Activated CD8-positive, alpha-beta memory T cell treated with anti-CD3 and anti-CD28 coated beads, Interleukin-2, amount 10 ng/mL, durations not matched to agents 7 days and 5 days (primary cell): Measurements from ENCODE around the gene RIPK3. TPM values are rescaled to one million over a fixed set of nuclear protein-coding genes. Genes with fewer than 3 reads are reported as not detected.
A peak's percentile ranks its signal among the peaks of the same experiment; 100 is the strongest.

ENCODE experiments used
- ATAC-seq: fragments of 150-1000 bp; cut with Tn5 transposase; one replicate; pipeline ENCODE4 v1.10.0; 2021; ENCODE audit warnings: moderate library complexity
- CTCF ChIA-PET: fragments of 350-600 bp; sonication (Branson Sonifier 250); formaldehyde crosslinking; loops from one replicate; lab custom pipeline; 2021; ENCODE audit warnings: antibody characterized with exemption; lab: Charles Lee
- DNase-seq: peaks from one replicate; pipeline ENCODE4 v3.0.0-alpha.2; 2020
- H3K27ac Mint-ChIP-seq: one replicate; pipeline ENCODE4 v1.8.0; 2021; ENCODE audit warnings: mild to moderate bottlenecking, mixed read lengths
- H3K27me3 Mint-ChIP-seq: one replicate; pipeline ENCODE4 v1.8.0; 2021; ENCODE audit warnings: mixed read lengths
- H3K36me3 Mint-ChIP-seq: one replicate; pipeline ENCODE4 v1.8.0; 2021; ENCODE audit warnings: mild to moderate bottlenecking, mixed read lengths
- H3K4me1 Mint-ChIP-seq: one replicate; pipeline ENCODE4 v1.8.0; 2021; ENCODE audit warnings: mixed read lengths
- H3K4me3 Mint-ChIP-seq: one replicate; pipeline ENCODE4 v1.8.0; 2021; ENCODE audit warnings: mild to moderate bottlenecking, moderate library complexity, mixed read lengths
- H3K9me3 Mint-ChIP-seq: one replicate; pipeline ENCODE4 v1.8.0; 2022; ENCODE audit warnings: low read depth, mixed read lengths
- total RNA-seq, 2 experiments: library from RNA; stranded (reverse); gene quantifications; one replicate each; pipeline ENCODE4 v1.2.3, GENCODE V29; 2021

Gene RIPK3
- total RNA-seq, 2 experiments from 2014 or later, result 22.9 to 29.4 TPM

DNA sequence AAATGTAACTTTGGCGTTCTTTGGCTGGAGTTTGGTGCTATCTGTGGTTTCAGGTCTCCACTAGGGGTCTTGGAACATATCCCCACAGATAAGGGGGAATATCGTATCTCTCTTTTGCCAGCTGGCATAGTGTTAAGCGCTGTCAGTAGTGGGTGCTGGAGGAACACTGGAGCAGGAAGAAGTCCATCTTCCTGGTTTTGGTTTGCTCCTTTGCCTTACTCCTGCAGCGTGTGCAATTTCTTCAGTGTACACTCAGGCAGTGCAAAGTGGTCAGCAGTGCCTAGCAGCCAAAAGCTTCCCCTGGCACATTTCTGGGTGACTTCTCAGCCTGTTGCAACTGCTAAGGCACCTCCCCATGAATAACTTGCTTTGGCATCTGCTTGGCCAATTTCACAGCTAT is 11.7 kb upstream of the RIPK3 start:
- Mint-ChIP-seq H3K4me3 (no peak overlapping the region), H3K36me3 (no peaks in the 10 kb centered on the region), H3K4me1 (no peaks in the 10 kb centered on the region), H3K9me3 (no peaks in the 10 kb centered on the region), H3K27me3 (peaks cover 55% of the 10 kb centered on the region), H3K27ac (no peak overlapping the region)
- CTCF ChIA-PET, result interaction anchor here (1.9 to 2.1 kb wide), 2 partner anchors 18 to 80 kb away, joined by 10 read pairs; no protein-coding TSS in a partner anchor
- DNase-seq (no peak), ATAC-seq (no peak)

DNA sequence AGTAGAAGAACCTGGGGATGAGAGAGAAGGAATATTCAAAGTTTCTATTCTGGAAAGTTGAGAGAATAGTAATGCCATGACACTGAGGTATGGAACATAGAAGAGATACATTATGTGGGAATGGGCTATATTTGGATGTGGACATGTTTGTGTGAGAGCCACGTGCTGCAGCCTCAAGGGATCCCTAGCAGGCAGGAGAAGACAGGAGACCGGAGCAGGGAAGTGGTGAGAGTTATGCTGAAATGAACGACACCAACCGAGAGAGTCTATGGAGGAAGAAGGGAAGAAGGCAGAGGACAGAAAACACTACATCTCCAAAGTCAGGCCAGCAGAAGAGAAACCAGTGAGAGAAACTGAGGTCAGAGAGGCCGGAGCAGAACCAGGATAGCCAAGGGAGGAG is 10.0 kb upstream of the RIPK3 start:
- H3K4me3 Mint-ChIP-seq, result no peak overlapping the region
- no peaks in the 10 kb centered on the region for H3K4me1 Mint-ChIP-seq
- peaks cover 61% of the 10 kb centered on the region for H3K27me3 Mint-ChIP-seq
- H3K27ac Mint-ChIP-seq, result no peak overlapping the region
- DNase-seq (no peak), ATAC-seq (no peak)
- CTCF ChIA-PET, result interaction anchor here (2.0 kb wide), 1 partner anchor 16 kb away, joined by 7 read pairs; no protein-coding TSS in a partner anchor
- H3K9me3 Mint-ChIP-seq, result no peaks in the 10 kb centered on the region
- H3K36me3 Mint-ChIP-seq, result no peaks in the 10 kb centered on the region

DNA sequence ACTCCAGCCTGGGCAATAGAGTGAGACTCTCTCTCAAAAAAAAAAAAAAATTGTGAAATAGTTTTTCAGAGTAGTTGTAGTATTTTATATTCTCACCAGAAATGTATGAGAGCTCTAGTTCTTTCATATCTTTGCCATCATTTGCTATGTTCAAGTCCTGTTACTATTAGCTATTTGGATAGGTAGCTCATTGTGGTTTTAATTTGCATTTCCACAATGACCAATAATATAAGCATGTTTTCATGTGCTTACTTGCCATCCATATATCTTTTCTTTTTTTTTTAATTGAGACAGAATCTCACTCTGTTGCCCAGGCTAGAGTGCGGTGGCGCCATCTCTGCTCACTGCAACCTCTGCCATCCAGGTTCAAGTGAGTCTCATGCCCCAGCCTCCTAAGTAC is 8.4 kb upstream of the RIPK3 start:
- H3K36me3 Mint-ChIP-seq, result no peaks in the 10 kb centered on the region
- no peak for DNase-seq
- CTCF ChIA-PET, result interaction anchor here (1.4 to 5.6 kb wide), 3 partner anchors 15 to 84 kb away, joined by 4 to 30 read pairs (median 11); no protein-coding TSS in a partner anchor
- no peak overlapping the region for H3K4me3 Mint-ChIP-seq
- no peaks in the 10 kb centered on the region for H3K9me3 Mint-ChIP-seq
- ATAC-seq, result no peak
- H3K27ac Mint-ChIP-seq, result no peak overlapping the region
- peaks cover 3% of the 10 kb centered on the region for H3K4me1 Mint-ChIP-seq
- peaks cover 66% of the 10 kb centered on the region for H3K27me3 Mint-ChIP-seq

DNA sequence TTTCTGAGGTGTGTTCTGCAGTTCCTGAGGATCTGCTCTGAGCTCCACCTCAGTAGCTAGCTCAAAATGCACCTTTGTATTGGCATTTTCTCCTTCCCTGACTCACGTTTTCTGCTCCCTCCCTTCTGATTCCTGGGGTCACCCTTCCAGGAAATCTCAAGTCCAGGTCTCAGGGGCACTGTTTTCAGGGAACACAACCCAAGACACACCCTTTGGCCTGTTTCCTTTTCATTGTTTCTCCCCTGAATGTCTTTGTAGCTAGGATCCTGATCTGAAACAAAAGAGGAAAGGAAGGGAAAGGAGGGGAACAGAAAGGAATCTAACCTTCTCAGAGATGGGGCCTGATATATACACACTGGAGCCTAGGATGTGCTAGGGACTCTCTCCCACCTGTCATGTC is 7.3 kb upstream of the RIPK3 start:
- Mint-ChIP-seq H3K36me3 (no peaks in the 10 kb centered on the region), H3K4me3 (no peak overlapping the region), H3K9me3 (no peaks in the 10 kb centered on the region), H3K4me1 (peaks cover 3% of the 10 kb centered on the region), H3K27me3 (peaks cover 62% of the 10 kb centered on the region), H3K27ac (no peak overlapping the region)
- DNase-seq (no peak), ATAC-seq (no peak)
- CTCF ChIA-PET, result interaction anchor here (1.4 to 5.6 kb wide), 3 partner anchors 14 to 85 kb away, joined by 4 to 30 read pairs (median 11); no protein-coding TSS in a partner anchor

DNA sequence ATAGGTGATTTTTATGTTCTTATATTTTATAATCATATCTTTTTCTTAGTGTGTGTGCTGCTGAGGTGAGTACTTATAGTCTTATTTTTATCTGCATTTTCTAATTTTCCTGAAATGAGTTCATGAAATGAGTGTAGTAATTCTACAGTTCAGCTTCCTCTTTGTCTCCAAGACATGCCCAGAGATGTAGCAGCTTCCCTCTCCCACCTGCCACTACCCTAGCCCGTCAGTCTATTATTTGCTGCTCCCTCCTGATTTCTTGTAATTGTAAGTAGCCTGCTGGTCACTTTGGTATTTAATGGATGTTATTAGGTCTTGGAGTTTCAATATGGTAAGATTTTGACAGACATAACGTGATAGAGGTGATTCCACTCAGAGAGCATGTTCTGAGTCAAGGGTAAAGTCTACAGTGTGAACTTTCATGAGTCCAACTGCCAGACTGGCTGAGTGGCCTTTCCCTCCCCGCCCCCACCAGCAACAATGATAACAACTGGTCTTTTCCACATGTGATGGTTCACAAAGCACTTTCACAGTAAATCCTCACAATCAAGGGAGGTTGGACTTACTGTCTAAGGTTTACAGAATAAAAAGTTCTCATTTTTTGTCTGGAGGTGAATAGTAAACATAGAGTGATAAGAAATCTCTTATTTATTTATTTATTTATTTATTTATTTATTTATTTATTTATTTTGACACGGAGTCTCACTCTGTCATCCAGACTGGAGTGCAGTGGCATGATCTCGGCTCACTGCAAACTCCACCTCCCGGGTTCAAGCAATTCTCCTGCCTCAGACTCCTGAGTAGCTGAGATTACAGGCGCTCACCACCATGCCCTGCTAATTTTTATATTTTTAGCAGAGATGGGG is 4.2 kb upstream of the RIPK3 start:
- Mint-ChIP-seq H3K9me3 (no peaks in the 10 kb centered on the region), H3K27me3 (peaks cover 37% of the 10 kb centered on the region), H3K36me3 (no peaks in the 10 kb centered on the region), H3K27ac (no peak overlapping the region), H3K4me3 (no peak overlapping the region), H3K4me1 (peaks cover 13% of the 10 kb centered on the region)
- CTCF ChIA-PET, result interaction anchor here (0.9 to 5.6 kb wide), 4 partner anchors 11 to 88 kb away, joined by 3 to 30 read pairs (median 4); no protein-coding TSS in a partner anchor
- ATAC-seq (no peak), DNase-seq (no peak)

DNA sequence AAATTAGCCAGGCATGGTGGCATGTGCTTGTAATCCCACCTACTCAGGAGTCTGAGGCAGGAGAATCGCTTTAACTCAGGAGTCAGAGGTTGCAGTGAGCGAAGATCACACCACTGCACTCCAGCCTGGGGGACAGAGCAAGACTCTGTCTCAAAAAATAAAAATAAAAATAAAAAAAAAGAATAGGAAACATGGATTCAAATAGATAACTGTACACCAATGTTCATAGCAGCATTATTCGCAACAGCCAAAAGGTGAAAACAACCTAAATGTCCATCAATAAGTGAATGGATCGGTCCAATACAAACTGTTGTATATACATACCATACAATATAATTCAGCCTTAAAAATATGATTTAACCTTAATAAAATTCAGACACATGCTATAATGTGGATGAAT is 3.1 kb upstream of the RIPK3 start:
- DNase-seq (no peak), ATAC-seq (no peak)
- Mint-ChIP-seq H3K27ac (no peak overlapping the region), H3K36me3 (peaks cover 7% of the 10 kb centered on the region), H3K9me3 (no peaks in the 10 kb centered on the region), H3K4me1 (peaks cover 24% of the 10 kb centered on the region), H3K4me3 (no peak overlapping the region), H3K27me3 (peaks cover 32% of the 10 kb centered on the region)
- CTCF ChIA-PET, result interaction anchor here (5.6 kb wide), 1 partner anchor 10 kb away, joined by 30 read pairs; no protein-coding TSS in a partner anchor

DNA sequence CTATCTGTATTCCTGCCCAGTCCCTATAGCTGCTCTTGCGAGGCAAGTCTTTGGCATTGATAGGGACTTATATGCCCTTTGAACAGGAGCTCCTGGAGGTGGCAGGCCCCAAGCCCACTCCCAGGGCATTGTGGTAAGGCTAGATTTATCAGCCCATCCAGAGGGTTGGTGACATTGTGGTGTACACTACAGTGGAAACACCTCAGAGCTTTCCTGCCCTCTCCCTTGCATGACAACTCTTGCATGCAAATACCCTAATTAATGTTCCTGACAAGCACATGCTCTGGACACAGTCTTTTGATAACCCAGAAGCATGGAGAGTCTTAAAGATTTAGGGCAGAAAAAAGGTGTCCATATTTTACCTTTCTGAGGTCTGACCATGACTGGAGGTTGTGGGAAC is 815 bp upstream of the RIPK3 start:
- Mint-ChIP-seq H3K27me3 (peaks cover 20% of the 10 kb centered on the region), H3K4me3 (no peak overlapping the region), H3K36me3 (peaks cover 16% of the 10 kb centered on the region), H3K9me3 (no peaks in the 10 kb centered on the region), H3K4me1 (peaks cover 27% of the 10 kb centered on the region), H3K27ac (no peak overlapping the region)
- ATAC-seq (no peak), DNase-seq (no peak)
- CTCF ChIA-PET, result interaction anchor here (1.0 to 25.2 kb wide), 8 partner anchors 8 to 98 kb away, joined by 3 to 854 read pairs (median 8); partner anchors contain the start of genes CBLN3, CIDEB, KHNYN and LTB4R

DNA sequence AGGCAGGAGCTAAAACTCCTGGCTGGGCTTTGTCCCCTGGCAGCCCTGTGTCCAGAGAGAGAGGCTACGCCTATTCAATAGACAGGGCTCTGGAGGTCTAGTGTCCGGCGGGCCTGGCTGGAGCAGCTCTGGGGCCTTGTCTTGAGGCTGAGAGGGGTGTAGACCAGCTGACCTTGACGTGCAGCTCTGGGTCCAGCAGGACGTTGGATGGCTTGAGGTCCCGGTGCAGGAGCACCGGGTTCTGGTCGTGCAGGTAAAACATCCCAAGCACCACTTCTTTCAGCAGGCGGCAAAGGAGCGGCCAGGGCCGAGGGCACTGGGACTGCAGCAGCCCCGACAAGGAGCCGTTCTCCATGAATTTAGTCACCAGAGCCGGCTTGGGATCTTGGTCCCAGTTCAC is 948 bp downstream of the RIPK3 start:
- Mint-ChIP-seq H3K36me3 (peaks cover 21% of the 10 kb centered on the region), H3K27me3 (peaks cover 26% of the 10 kb centered on the region), H3K4me1 (peaks cover 35% of the 10 kb centered on the region), H3K9me3 (no peaks in the 10 kb centered on the region), H3K27ac (peak overlapping the region; percentile 88), H3K4me3 (peak overlapping the region; percentile 91)
- CTCF ChIA-PET, result interaction anchor here (1.4 to 25.2 kb wide), 7 partner anchors 9 to 96 kb away, joined by 4 to 854 read pairs (median 6); partner anchors contain the start of genes CBLN3, CIDEB, KHNYN and LTB4R
- DNase-seq (no peak), ATAC-seq (no peak)

DNA sequence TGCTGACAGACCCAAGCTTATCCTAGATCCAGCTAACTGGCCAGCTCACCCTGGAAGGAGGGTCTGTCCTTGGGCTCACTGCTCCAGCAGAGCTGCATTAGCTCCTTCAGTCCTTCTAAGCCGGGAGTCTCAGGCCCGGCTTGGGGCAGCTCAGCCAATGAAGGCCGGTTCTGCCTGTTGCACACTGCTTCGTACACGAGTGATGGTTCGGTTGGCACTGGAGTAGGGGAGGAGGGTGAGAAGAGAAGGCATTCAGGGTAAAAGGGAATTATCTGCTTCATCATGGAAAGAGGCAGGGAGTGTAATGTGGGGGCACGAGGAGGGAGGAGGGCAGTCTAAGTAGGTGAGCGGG is 2.0 kb downstream of the RIPK3 start:
- CTCF ChIA-PET, result interaction anchor here (1.8 to 25.2 kb wide), 5 partner anchors 11 to 95 kb away, joined by 6 to 854 read pairs (median 19); partner anchors contain the start of genes CBLN3, CIDEB, KHNYN and LTB4R
- H3K4me3 Mint-ChIP-seq, result peak overlapping the region; percentile 91
- H3K27ac Mint-ChIP-seq, result no peak overlapping the region
- peaks cover 21% of the 10 kb centered on the region for H3K36me3 Mint-ChIP-seq
- ATAC-seq (no peak), DNase-seq (no peak)
- H3K4me1 Mint-ChIP-seq, result peaks cover 42% of the 10 kb centered on the region
- peaks cover 27% of the 10 kb centered on the region for H3K27me3 Mint-ChIP-seq
- H3K9me3 Mint-ChIP-seq, result no peaks in the 10 kb centered on the region

DNA sequence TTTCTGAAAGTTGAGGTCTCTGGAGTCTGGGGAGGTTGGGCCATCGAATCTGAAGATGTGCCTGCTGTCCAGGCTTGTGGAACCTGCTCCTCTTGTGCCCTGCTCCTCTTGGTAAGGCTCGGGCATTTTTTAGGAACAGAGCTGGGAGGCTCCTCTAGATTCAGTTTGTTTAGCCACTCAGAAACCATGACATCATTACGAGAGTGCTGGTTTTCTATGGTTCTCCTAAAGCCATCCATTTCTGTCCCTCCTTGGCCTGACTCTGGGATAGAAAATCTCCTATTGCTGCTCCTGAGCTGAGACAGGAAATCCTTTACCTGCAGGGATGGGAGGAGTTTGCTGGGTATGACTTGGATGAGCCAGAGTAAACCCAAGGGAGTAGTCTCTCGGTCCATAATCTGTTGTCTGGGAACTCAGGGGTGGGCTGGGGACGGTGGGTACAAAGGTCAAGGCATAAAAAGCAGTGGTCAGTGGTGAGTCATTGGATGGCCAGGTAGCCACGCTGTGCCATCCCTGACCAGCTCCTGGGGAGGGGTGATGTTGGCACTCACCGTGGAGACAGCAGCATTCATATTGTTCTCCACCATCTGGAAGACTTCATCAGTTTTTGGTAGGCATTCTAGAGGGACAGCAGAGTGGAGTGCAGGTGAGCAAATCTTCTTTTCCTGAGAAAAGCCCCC is 2.5 kb downstream of the RIPK3 start:
- peaks cover 21% of the 10 kb centered on the region for H3K36me3 Mint-ChIP-seq
- CTCF ChIA-PET, result interaction anchor here (1.6 to 25.2 kb wide), 6 partner anchors 10 to 95 kb away, joined by 5 to 854 read pairs (median 12); partner anchors contain the start of genes CBLN3, CIDEB, KHNYN and LTB4R
- H3K27ac Mint-ChIP-seq, result no peak overlapping the region
- no peaks in the 10 kb centered on the region for H3K9me3 Mint-ChIP-seq
- H3K4me1 Mint-ChIP-seq, result peaks cover 46% of the 10 kb centered on the region
- ATAC-seq (no peak), DNase-seq (no peak)
- H3K4me3 Mint-ChIP-seq, result no peak overlapping the region
- H3K27me3 Mint-ChIP-seq, result peaks cover 29% of the 10 kb centered on the region

DNA sequence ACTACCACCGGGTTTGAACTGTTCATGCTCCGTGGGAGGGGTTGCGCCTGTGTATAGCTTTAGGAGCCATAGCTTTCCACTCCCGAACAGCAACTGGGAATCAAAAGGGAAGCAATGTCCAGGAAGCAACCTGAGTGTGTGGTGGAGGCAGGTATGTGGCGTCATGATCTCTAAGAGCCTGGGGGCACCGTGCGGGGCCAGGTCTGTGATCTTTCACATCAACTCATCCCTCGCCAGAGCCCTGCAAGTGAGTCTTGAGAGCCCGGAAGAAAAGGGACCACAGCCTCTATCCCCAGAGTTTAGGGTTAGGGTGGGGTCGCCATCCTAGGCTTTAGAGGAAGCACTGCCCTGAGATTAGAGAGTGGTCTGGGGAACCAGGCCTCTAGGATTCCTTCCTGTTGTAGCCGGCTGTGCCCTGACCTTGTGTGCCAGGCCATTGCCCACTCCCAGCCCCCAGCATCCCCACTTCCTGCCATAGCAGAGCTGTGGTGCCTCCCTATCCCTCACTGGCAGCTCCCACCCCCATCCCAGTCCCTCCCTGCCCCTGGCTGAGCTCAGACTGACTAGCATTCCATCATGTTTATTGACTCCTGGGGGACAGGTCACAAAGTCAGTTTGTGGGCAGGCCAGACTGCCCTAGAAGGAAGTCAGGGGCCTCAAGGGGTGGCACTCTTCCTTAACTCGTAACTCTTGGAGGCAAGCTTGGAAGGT is 4.2 kb downstream of the RIPK3 start:
- ATAC-seq (no peak), DNase-seq (no peak)
- peaks cover 34% of the 10 kb centered on the region for H3K27me3 Mint-ChIP-seq
- H3K27ac Mint-ChIP-seq, result no peak overlapping the region
- CTCF ChIA-PET, result interaction anchor here (1.6 to 25.2 kb wide), 3 partner anchors 24 to 94 kb away, joined by 5 to 854 read pairs (median 19); partner anchors contain the start of genes CBLN3, KHNYN, LTB4R and LTB4R2
- H3K36me3 Mint-ChIP-seq, result peaks cover 21% of the 10 kb centered on the region
- no peak overlapping the region for H3K4me3 Mint-ChIP-seq
- no peaks in the 10 kb centered on the region for H3K9me3 Mint-ChIP-seq
- peaks cover 58% of the 10 kb centered on the region for H3K4me1 Mint-ChIP-seq

DNA sequence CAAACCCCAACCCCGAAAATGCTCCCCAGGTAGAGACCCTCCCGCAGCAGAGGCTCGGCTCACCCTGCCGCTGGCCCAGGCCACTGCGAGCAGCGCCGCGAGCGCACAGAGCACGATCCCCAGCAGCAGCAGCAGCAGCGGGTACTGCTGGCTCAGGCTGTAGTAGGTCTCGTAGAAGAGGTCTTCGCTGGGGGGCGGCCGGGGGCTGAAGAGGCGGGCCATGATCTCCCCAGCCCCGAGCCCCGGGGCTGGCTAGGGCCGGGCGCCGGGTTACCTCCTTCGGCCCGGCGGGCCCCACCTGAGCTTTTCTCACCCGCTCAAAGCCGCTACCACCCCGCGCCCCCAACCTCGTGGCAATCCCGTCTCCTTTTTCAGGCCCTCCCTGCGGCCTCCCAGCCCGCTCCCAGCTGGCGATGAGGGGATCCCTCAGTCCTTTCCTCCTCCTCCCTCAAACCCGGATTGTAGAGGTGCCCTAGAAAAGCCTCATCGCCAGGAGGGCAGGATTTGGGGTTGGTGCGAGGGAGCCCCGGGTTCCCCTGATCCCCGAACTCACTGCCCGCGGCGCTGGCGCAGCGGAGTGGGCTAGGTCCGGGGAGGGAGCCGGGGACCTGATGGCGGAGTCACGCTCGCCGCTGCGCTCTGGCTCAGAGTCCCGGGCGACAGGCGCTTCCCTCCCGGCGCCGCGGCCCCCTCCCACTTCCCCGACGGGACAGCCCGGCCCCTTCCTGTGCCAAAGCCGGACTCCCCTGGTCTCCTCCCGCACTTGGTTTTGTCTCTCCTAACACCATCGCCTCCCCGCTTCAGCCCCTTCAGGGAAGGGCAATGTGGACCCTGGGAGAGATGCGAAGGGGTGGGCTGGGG is 5.1 kb downstream of the RIPK3 start, which contains the start of gene ADCY4:
Gene ADCY4, minus strand, starts transcription at position 641 of the 861 bp plus-strand sequence. Its CDS starts 419 bp downstream, at position 222.
- H3K4me1 Mint-ChIP-seq, result peaks cover 62% of the 10 kb centered on the region
- peak within 1 kb of the TSS; percentile 45 for H3K4me3 Mint-ChIP-seq
- H3K9me3 Mint-ChIP-seq, result no peaks in the 10 kb centered on the region
- ATAC-seq (no peak), DNase-seq (no peak)
- no peak within 1 kb of the TSS for H3K27ac Mint-ChIP-seq
- CTCF ChIA-PET, result interaction anchor here (1.0 to 25.2 kb wide), 11 partner anchors 15 to 107 kb away, joined by 3 to 854 read pairs (median 17); partner anchors contain the start of genes CBLN3, CIDEB, KHNYN and LTB4R
- peaks cover 38% of the 10 kb centered on the region for H3K27me3 Mint-ChIP-seq
- H3K36me3 Mint-ChIP-seq, result peaks cover 21% of the 10 kb centered on the region
